ENCODE results near the gene B4GALT2.
A peak's percentile ranks its signal among the peaks of the same experiment; 100 is the strongest.

B4GALT2 gene

DNA sequence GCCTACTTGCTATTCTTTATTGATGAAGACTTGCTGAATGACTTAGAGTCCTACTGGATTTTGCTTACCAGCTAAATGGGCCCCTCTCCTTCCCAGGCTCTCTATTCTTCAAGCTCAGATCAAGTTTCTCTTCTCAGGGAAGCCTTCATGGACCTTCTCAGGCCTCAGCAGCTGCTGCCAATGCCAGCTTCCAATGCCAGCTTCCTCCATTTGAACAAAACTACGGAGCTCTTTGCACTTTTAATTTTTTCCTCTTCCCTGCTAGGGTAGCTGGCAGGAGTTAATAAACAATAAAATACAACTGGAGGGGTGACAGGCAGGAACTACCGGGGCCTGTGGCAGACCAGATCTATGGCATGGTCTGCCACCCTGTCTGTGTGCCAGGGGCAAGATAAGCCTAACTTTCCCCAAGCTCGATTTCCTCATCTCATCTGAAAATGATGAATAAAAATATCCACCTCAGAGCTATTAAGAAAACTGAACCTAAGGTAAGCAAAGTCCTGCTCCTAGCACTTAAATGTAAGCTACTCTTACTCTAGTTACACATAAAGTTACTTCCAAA, 33.3 kb upstream of the B4GALT2 start:
- Histone ChIP-seq H4K20me1 (ENCODE audit: low read depth, low read length) (no peaks in the 10 kb centered on the region), H3K27ac (ENCODE audit: low read depth, low read length) (peak overlapping the region; percentile 54), H3K9me2 (replicated peaks; ENCODE audit: insufficient read depth, low read length) (no peaks in the 10 kb centered on the region), H3K4me2 (ENCODE audit: low read depth, low read length, poor library complexity, severe bottlenecking) (peak overlapping the region; percentile 67), H3K9ac (ENCODE audit: low read length) (peak overlapping the region; percentile 88), H2AFZ (ENCODE audit: low read depth, low read length, severe bottlenecking) (peak overlapping the region; percentile 92), H3K27me3 (ENCODE audit: low read length) (no peaks in the 10 kb centered on the region), H3K79me2 (ENCODE audit: insufficient read depth, low read length) (peaks cover 30% of the 10 kb centered on the region; the same call in 1 of the 2 replicates), H3K4me3 (ENCODE audit: insufficient read depth, low read length, poor library complexity, severe bottlenecking) (peak overlapping the region; percentile 93), H3K36me3 (ENCODE audit: low read length) (no peaks in the 10 kb centered on the region), H3F3A (ENCODE audit: insufficient read depth) (no peaks in the 10 kb centered on the region), H3K9me3 (ENCODE audit: insufficient read depth, low read length) (no peaks in the 10 kb centered on the region)
- TF ChIP-seq, protein P1, sequence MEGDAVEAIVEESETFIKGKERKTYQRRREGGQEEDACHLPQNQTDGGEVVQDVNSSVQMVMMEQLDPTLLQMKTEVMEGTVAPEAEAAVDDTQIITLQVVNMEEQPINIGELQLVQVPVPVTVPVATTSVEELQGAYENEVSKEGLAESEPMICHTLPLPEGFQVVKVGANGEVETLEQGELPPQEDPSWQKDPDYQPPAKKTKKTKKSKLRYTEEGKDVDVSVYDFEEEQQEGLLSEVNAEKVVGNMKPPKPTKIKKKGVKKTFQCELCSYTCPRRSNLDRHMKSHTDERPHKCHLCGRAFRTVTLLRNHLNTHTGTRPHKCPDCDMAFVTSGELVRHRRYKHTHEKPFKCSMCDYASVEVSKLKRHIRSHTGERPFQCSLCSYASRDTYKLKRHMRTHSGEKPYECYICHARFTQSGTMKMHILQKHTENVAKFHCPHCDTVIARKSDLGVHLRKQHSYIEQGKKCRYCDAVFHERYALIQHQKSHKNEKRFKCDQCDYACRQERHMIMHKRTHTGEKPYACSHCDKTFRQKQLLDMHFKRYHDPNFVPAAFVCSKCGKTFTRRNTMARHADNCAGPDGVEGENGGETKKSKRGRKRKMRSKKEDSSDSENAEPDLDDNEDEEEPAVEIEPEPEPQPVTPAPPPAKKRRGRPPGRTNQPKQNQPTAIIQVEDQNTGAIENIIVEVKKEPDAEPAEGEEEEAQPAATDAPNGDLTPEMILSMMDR (IDR thresholded peaks at IDR 0.05; ENCODE audit: insufficient read depth, low read length, poor library complexity, severe bottlenecking): no peak
- no peak for TF ChIP-seq EZH2phosphoT487 (conservative IDR thresholded peaks at IDR 0.05; ENCODE audit: low read length)

DNA sequence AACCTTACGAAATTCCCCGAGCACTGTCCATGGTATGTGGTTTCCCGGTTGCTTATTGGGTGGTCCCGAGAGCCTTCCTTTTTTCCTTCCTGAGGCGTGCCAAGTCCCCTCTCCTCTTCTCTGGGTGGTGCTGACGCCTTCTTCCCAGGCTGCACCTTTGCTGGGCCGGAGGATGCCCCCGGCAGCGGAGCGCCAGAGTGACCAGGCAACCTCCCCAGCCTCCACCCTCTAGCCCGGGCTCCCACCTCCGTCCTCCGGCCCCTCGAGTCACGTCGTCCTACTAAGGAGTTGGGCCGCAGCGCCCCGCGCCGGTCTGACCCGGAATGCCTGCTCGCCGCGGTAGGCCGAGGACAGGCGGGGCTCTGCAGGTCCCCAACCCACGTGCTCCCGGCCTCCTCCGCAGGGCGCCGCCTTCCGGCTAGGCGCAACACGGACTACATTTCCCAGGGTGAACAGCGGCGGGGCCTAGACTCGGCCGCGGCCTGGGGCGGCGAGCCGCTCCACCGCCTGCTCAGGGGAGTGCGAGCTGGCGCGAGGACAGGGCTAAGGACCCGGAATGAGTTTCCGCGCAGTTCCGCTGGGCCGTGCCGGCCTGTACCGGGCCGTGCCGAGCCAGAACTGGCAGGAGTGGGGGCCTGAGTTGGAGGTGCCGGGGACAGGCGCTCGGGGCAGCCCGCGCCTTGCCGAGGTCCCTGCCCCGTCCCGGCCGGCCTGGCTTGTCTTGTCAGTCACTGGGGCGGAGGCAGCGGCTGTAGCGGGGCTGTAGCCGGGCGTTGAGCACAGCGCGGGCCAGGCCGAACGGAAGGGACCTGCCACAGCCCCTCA, 32.6 kb upstream of the B4GALT2 start, which contains the start of gene IPO13:
Gene IPO13 (plus strand): TSS at position 715 of the 825 bp plus-strand sequence. CDS start 651 bp downstream, outside the sequence.
- Histone ChIP-seq H3K9ac (ENCODE audit: low read length) (peak within 1 kb of the TSS; percentile 88), H3K9me3 (ENCODE audit: insufficient read depth, low read length) (no peaks in the 10 kb centered on the region), H3F3A (ENCODE audit: insufficient read depth) (no peaks in the 10 kb centered on the region), H3K27ac (ENCODE audit: low read depth, low read length) (peak within 1 kb of the TSS; percentile 80), H3K79me2 (ENCODE audit: insufficient read depth, low read length) (peaks cover 30% of the 10 kb centered on the region; the same call in 1 of the 2 replicates), H3K4me3 (ENCODE audit: insufficient read depth, low read length, poor library complexity, severe bottlenecking) (peak within 1 kb of the TSS; percentile 93), H4K20me1 (ENCODE audit: low read depth, low read length) (no peaks in the 10 kb centered on the region), H3K27me3 (ENCODE audit: low read length) (no peaks in the 10 kb centered on the region), H3K9me2 (replicated peaks; ENCODE audit: insufficient read depth, low read length) (no peaks in the 10 kb centered on the region), H2AFZ (ENCODE audit: low read depth, low read length, severe bottlenecking) (peak within 1 kb of the TSS; percentile 92), H3K36me3 (ENCODE audit: low read length) (no peaks in the 10 kb centered on the region), H3K4me2 (ENCODE audit: low read depth, low read length, poor library complexity, severe bottlenecking) (peak within 1 kb of the TSS; percentile 67)
- TF ChIP-seq EZH2phosphoT487 (conservative IDR thresholded peaks at IDR 0.05; ENCODE audit: low read length): no peak
- TF ChIP-seq, protein P1 (IDR thresholded peaks at IDR 0.05; ENCODE audit: insufficient read depth, low read length, poor library complexity, severe bottlenecking): peak; percentile 76

DNA sequence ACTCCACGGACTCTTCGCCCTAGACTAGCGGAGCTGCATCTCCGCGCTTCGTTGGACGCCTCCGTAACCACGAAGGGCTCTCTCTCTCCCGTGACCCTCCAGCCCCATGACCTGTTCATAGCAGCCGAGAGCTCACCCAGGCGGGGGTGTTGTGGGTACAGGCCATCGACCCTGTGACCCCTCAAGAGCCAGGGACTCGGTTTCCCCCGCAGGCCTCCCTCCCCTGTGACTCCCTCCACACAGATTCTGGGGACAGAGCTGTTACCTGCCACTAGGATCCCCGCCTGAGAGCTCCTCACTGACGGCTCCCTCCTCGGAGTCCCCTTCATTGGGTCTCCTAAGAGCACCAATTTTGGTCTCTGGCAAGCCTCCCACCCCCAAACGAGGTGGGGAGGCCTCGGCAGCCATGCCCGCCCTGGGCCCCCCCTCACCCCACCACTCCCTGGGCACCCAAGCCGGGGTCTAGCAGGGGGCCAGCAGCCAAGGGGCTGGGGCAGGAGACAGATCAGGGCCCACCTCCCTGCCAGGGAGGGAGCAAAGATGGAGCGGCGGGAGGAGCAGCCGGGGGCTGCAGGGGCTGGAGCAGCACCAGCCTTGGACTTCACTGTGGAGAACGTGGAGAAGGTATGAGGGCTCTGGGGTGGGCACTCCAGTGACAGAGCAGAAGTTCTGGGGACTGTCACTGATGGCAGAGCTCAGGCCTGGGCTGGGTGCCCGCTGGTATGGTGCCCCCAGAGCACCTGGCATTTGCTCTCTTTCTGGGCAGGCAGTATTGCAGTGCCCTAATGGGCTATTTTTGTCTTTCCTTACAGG, 31.7 kb upstream of the B4GALT2 start:
- Histone ChIP-seq H3K36me3 (ENCODE audit: low read length) (no peaks in the 10 kb centered on the region), H3K79me2 (ENCODE audit: insufficient read depth, low read length) (peaks cover 30% of the 10 kb centered on the region; the same call in 1 of the 2 replicates), H3K4me3 (ENCODE audit: insufficient read depth, low read length, poor library complexity, severe bottlenecking) (peak overlapping the region; percentile 93), H3K27ac (ENCODE audit: low read depth, low read length) (peak overlapping the region; percentile 80), H2AFZ (ENCODE audit: low read depth, low read length, severe bottlenecking) (peak overlapping the region; percentile 71), H3K9me3 (ENCODE audit: insufficient read depth, low read length) (no peaks in the 10 kb centered on the region), H3F3A (ENCODE audit: insufficient read depth) (no peaks in the 10 kb centered on the region), H3K9me2 (replicated peaks; ENCODE audit: insufficient read depth, low read length) (no peaks in the 10 kb centered on the region), H3K27me3 (ENCODE audit: low read length) (no peaks in the 10 kb centered on the region), H3K4me2 (ENCODE audit: low read depth, low read length, poor library complexity, severe bottlenecking) (peak overlapping the region; percentile 67), H4K20me1 (ENCODE audit: low read depth, low read length) (no peaks in the 10 kb centered on the region), H3K9ac (ENCODE audit: low read length) (peak overlapping the region; percentile 88)
- no peak for TF ChIP-seq EZH2phosphoT487 (conservative IDR thresholded peaks at IDR 0.05; ENCODE audit: low read length)
- TF ChIP-seq, protein P1 (IDR thresholded peaks at IDR 0.05; ENCODE audit: insufficient read depth, low read length, poor library complexity, severe bottlenecking): no peak
